HG03565 (cell line): ENCODE data around the gene ARHGAP20.
"Not testable (repeated sequence)": the region's sequence is repeated elsewhere in the genome, so short reads cannot be mapped to it uniquely, and the experiment has no call there.

Experiments
- ATAC-seq: cut with Tn5 transposase; IDR thresholded peaks from one replicate; pipeline ENCODE4 v1.9.1; 2021; ENCODE audit warnings: mild to moderate bottlenecking, moderate library complexity; ENCODE audit not compliant: unreplicated experiment

Gene ARHGAP20

GRCh38 chr11:110716361-110716760 lies 4.1 kb upstream of the ARHGAP20 start:
- ATAC-seq = no peak

- no peak for ATAC-seq
Observed at GRCh38 chr11:110715541-110715940, 3.3 kb upstream of the ARHGAP20 start.

GRCh38 chr11:110713449-110713776 lies 1.2 kb upstream of the ARHGAP20 start:
- ATAC-seq = no peak

GRCh38 chr11:110712659-110713448 lies 617 bp upstream of the ARHGAP20 start:
- peak; percentile 26 for ATAC-seq

- ATAC-seq = no peak
Observed at GRCh38 chr11:110711448-110711775, 825 bp downstream of the ARHGAP20 start.

GRCh38 chr11:110710628-110711381 lies 1.4 kb downstream of the ARHGAP20 start:
- no peak for ATAC-seq

GRCh38 chr11:110704210-110704864 lies 7.9 kb downstream of the ARHGAP20 start:
- no peak for ATAC-seq

GRCh38 chr11:110691926-110692325 lies 20.3 kb downstream of the ARHGAP20 start:
- ATAC-seq = no peak

- no peak for ATAC-seq
Observed at GRCh38 chr11:110689306-110689705, 22.9 kb downstream of the ARHGAP20 start.

- no peak for ATAC-seq
Observed at GRCh38 chr11:110679323-110679975, 32.8 kb downstream of the ARHGAP20 start.

- ATAC-seq = no peak
Observed at GRCh38 chr11:110675548-110675947, 36.7 kb downstream of the ARHGAP20 start.

GRCh38 chr11:110665689-110666465 lies 46.4 kb downstream of the ARHGAP20 start:
- no peak for ATAC-seq

GRCh38 chr11:110655967-110656366 lies 56.3 kb downstream of the ARHGAP20 start:
- no peak for ATAC-seq

GRCh38 chr11:110654456-110654855 lies 57.8 kb downstream of the ARHGAP20 start:
- ATAC-seq = no peak

GRCh38 chr11:110645253-110645652 lies 67.0 kb downstream of the ARHGAP20 start:
- ATAC-seq = no peak

- ATAC-seq = no peak
Observed at GRCh38 chr11:110634370-110634769, 77.9 kb downstream of the ARHGAP20 start.

- ATAC-seq = no peak
Observed at GRCh38 chr11:110631551-110631950, 80.7 kb downstream of the ARHGAP20 start.

GRCh38 chr11:110629594-110629993 lies 82.6 kb downstream of the ARHGAP20 start:
- ATAC-seq = no peak

GRCh38 chr11:110621826-110622225 lies 90.4 kb downstream of the ARHGAP20 start:
- ATAC-seq = no peak

- ATAC-seq = not testable (repeated sequence)
Observed at GRCh38 chr11:110619366-110619765, 92.9 kb downstream of the ARHGAP20 start.

GRCh38 chr11:110614031-110614430 lies 98.2 kb downstream of the ARHGAP20 start:
- no peak for ATAC-seq
